ENCODE data around the gene TMEM19.

- TF ChIP-seq CTCF (conservative IDR thresholded peaks at IDR 0.05; ENCODE audit: low read depth, low read length) (no peak), EZH2 (IDR thresholded peaks at IDR 0.05; ENCODE audit: low read length, unreplicated experiment) (no peak), EZH2phosphoT487 (IDR thresholded peaks at IDR 0.05; ENCODE audit: borderline replicate concordance, low read length) (no peak)
Measured at GRCh38 chr12:71719647-71720370, 33.9 kb downstream of the TMEM19 start.

All from PC-3 (cell line).